ENCODE results near the gene ADGRG1. TPM values are rescaled to one million over a fixed set of nuclear protein-coding genes. Genes with fewer than 3 reads are reported as not detected.
A peak's percentile ranks its signal among the peaks of the same experiment; 100 is the strongest.

The ADGRG1 gene
- total RNA-seq, 2 experiments from 2014 or later = 3.3 to 3.7 TPM

GRCh38 chr16:57639172-57639887 is 10.9 kb downstream of the ADGRG1 start:
- no peaks in the 10 kb centered on the region for H3K36me3 Mint-ChIP-seq (ENCODE audit: low read depth)
- ATAC-seq (peak; percentile 62), DNase-seq (peak; percentile 32)
- no peak overlapping the region for H3K4me3 Mint-ChIP-seq
- ChIA-PET CTCF (interaction anchor here (1.2 to 4.1 kb wide), 6 partner anchors 9 to 62 kb away, joined by 8 to 22 read pairs (median 12); no protein-coding TSS in a partner anchor), POLR2A (interaction anchor here (0.6 kb wide), 2 partner anchors 12 to 97 kb away, joined by 3 read pairs; partner anchors contain the start of gene ADGRG5)
- H3K9me3 Mint-ChIP-seq (ENCODE audit: insufficient read depth) = no peaks in the 10 kb centered on the region
- no peak overlapping the region for H3K27ac Mint-ChIP-seq
- H3K4me1 Mint-ChIP-seq (ENCODE audit: low read depth) = peaks cover 6% of the 10 kb centered on the region
- peaks cover 11% of the 10 kb centered on the region for H3K27me3 Mint-ChIP-seq (ENCODE audit: low read depth)

- POLR2A ChIA-PET = interaction anchor here (0.6 kb wide), 1 partner anchor 43 kb away, joined by 3 read pairs; no protein-coding TSS in a partner anchor
Observed at GRCh38 chr16:57640185-57640584, 11.8 kb downstream of the ADGRG1 start.

DNA sequence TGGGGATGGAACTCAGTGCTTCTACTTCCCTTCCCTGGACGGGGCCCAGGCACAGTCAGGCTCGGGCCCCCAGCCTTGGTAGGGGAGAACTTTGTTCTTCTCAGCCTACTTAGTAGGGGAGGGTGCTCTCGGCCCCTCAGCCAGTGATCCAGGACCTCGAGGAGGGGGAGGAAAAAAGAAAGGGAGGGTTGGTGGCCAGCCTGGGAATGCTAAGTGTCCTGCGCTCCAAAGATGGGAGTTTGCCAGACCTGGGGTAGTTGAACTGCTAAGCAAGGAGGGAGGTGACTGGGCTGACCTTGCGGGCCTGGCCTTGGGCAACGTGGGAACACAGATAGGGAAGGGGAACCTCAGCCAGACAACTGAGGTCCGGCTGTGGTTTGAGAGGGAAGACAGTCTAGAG is 12.2 kb downstream of the ADGRG1 start:
- ChIA-PET CTCF (interaction anchor here (1.2 to 4.1 kb wide), 5 partner anchors 8 to 64 kb away, joined by 8 to 15 read pairs (median 11); no protein-coding TSS in a partner anchor), POLR2A (no interaction called here)
- Mint-ChIP-seq H3K36me3 (ENCODE audit: low read depth) (no peaks in the 10 kb centered on the region), H3K4me3 (no peak overlapping the region), H3K4me1 (ENCODE audit: low read depth) (peaks cover 9% of the 10 kb centered on the region), H3K27me3 (ENCODE audit: low read depth) (peaks cover 11% of the 10 kb centered on the region), H3K27ac (no peak overlapping the region), H3K9me3 (ENCODE audit: insufficient read depth) (no peaks in the 10 kb centered on the region)
- no peak for ATAC-seq
- no peak for DNase-seq

More at GRCh38 chr16:57640185-57640584, 11.8 kb downstream of the ADGRG1 start:
- no peak for ATAC-seq
- Mint-ChIP-seq H3K27me3 (ENCODE audit: low read depth) (peaks cover 11% of the 10 kb centered on the region), H3K36me3 (ENCODE audit: low read depth) (no peaks in the 10 kb centered on the region), H3K9me3 (ENCODE audit: insufficient read depth) (no peaks in the 10 kb centered on the region), H3K27ac (no peak overlapping the region), H3K4me3 (no peak overlapping the region), H3K4me1 (ENCODE audit: low read depth) (peaks cover 6% of the 10 kb centered on the region)
- CTCF ChIA-PET = interaction anchor here (1.2 to 4.1 kb wide), 5 partner anchors 8 to 64 kb away, joined by 8 to 15 read pairs (median 11); no protein-coding TSS in a partner anchor
- no peak for DNase-seq

GRCh38 chr16:57642160-57643135 is 14.0 kb downstream of the ADGRG1 start:
- peaks cover 6% of the 10 kb centered on the region for H3K27me3 Mint-ChIP-seq (ENCODE audit: low read depth)
- no peaks in the 10 kb centered on the region for H3K36me3 Mint-ChIP-seq (ENCODE audit: low read depth)
- DNase-seq = no peak
- CTCF ChIA-PET = interaction anchor here (0.5 to 2.9 kb wide), 5 partner anchors 28 to 66 kb away, joined by 3 to 15 read pairs (median 5); no protein-coding TSS in a partner anchor
- peaks cover 22% of the 10 kb centered on the region for H3K4me1 Mint-ChIP-seq (ENCODE audit: low read depth)
- POLR2A ChIA-PET = interaction anchor here (1.0 to 1.3 kb wide), 2 partner anchors 33 to 41 kb away, joined by 4 read pairs; no protein-coding TSS in a partner anchor
- no peaks in the 10 kb centered on the region for H3K9me3 Mint-ChIP-seq (ENCODE audit: insufficient read depth)
- ATAC-seq = no peak
- H3K4me3 Mint-ChIP-seq = no peak overlapping the region
- H3K27ac Mint-ChIP-seq = peak overlapping the region; percentile 56

DNA sequence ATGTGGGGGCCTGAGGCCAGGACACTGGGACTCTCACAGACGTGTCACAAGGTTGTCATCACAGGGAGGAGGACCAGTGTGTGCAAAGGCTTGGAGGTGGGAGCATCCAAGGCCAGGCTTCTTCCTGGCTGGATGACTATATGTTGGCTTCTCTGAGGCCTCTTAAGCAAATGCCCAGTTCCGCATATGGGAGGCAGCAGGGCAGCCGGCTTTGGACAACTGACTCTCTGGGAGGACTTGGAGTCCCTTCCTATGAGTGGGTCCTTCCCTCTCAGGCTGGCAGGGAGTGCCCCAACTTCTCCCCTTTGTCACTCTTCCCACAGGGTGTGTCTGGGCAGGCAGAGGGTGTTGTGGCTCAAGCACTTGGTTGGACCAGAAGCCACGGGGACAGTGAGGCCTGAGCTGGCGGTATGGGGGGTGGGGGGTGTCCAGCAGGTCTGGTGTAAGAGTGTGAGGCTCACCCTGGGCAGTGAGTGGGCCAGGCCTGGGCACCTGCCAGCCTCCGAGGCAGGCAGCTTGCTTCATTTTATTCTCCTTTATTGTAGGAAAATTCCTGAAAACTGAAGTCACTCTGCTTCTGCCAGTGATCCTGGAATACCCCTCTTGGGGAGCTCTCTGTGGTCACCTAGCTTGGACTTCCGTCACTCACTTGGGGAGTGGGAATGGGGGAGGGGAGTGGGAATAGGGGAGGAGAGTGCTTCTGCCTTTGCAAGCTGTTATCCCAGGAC is 14.9 kb downstream of the ADGRG1 start:
- no peak for DNase-seq
- peak overlapping the region; percentile 56 for H3K27ac Mint-ChIP-seq
- ATAC-seq = no peak
- H3K9me3 Mint-ChIP-seq (ENCODE audit: insufficient read depth) = no peaks in the 10 kb centered on the region
- ChIA-PET CTCF (interaction anchor here (0.9 to 1.4 kb wide), 5 partner anchors 29 to 67 kb away, joined by 3 to 6 read pairs (median 3); no protein-coding TSS in a partner anchor), POLR2A (interaction anchor here (0.7 to 1.1 kb wide), 2 partner anchors 34 to 93 kb away, joined by 3 read pairs; no protein-coding TSS in a partner anchor)
- peaks cover 31% of the 10 kb centered on the region for H3K4me1 Mint-ChIP-seq (ENCODE audit: low read depth)
- H3K36me3 Mint-ChIP-seq (ENCODE audit: low read depth) = no peaks in the 10 kb centered on the region
- no peak overlapping the region for H3K4me3 Mint-ChIP-seq
- H3K27me3 Mint-ChIP-seq (ENCODE audit: low read depth) = peaks cover 2% of the 10 kb centered on the region

- no peak for DNase-seq
- Mint-ChIP-seq H3K9me3 (ENCODE audit: insufficient read depth) (no peaks in the 10 kb centered on the region), H3K4me3 (no peak overlapping the region), H3K27ac (no peak overlapping the region), H3K27me3 (ENCODE audit: low read depth) (peaks cover 2% of the 10 kb centered on the region), H3K36me3 (ENCODE audit: low read depth) (no peaks in the 10 kb centered on the region), H3K4me1 (ENCODE audit: low read depth) (peaks cover 37% of the 10 kb centered on the region)
- no peak for ATAC-seq
- ChIA-PET CTCF (interaction anchor here (0.9 to 1.4 kb wide), 5 partner anchors 29 to 68 kb away, joined by 3 to 6 read pairs (median 3); no protein-coding TSS in a partner anchor), POLR2A (interaction anchor here (1.1 kb wide), 1 partner anchor 34 kb away, joined by 3 read pairs; no protein-coding TSS in a partner anchor)
Observed at GRCh38 chr16:57643910-57644309, 15.5 kb downstream of the ADGRG1 start.

DNA sequence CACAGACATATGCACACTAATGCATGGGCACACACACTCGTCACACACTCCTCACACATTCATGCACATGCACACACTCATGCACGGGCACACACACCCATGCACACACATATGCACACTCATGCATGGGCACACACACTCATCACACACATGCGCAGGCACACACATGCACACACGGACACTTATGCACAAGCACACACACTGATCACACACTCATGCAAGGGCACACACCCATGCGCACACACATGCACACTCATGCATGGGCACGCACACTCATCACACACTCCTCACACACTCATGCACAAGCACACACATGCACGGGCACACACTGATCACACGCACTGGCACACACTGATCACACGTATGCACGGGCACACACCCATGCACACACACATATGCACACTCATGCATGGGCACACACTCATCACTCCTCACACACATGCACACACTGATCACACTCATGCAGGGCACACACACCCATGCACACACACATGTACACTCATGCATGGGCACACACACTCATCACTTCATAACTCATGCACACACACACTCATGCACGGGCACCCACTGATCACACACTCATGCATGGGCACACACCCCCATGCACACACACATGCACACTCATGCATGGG is 16.1 kb downstream of the ADGRG1 start:
- Mint-ChIP-seq H3K27ac (no peak overlapping the region), H3K36me3 (ENCODE audit: low read depth) (no peaks in the 10 kb centered on the region), H3K4me3 (no peak overlapping the region), H3K27me3 (ENCODE audit: low read depth) (peaks cover 2% of the 10 kb centered on the region), H3K4me1 (ENCODE audit: low read depth) (peaks cover 43% of the 10 kb centered on the region), H3K9me3 (ENCODE audit: insufficient read depth) (no peaks in the 10 kb centered on the region)
- POLR2A ChIA-PET = interaction anchor here (0.6 to 1.1 kb wide), 2 partner anchors 35 to 67 kb away, joined by 3 read pairs; no protein-coding TSS in a partner anchor
- ATAC-seq (no peak), DNase-seq (no peak)
- CTCF ChIA-PET = interaction anchor here (1.0 to 9.3 kb wide), 4 partner anchors 35 to 69 kb away, joined by 4 to 244 read pairs (median 67); no protein-coding TSS in a partner anchor

DNA sequence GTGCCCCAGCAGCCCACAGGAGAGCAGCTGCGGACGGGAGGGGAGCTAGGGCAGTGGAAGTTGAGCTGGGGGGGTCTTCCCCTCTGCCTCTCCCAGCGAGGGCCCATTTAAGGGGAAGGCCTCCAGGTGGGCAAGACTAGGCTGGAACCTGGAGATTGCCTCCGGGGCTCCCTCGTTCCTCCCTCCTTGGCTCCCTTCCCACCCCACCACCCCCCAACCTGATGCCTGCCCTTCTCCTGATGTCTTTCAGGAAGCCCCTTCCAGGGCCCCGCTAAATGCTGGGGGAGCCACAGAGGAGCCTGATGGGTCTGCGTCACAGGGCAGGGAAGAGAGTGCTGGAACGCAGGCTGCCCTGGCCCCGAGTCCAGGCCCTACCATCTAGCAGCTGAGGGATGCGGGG is 16.7 kb downstream of the ADGRG1 start:
- Mint-ChIP-seq H3K4me1 (ENCODE audit: low read depth) (peaks cover 46% of the 10 kb centered on the region), H3K9me3 (ENCODE audit: insufficient read depth) (no peaks in the 10 kb centered on the region), H3K27ac (peak overlapping the region; percentile 28), H3K36me3 (ENCODE audit: low read depth) (no peaks in the 10 kb centered on the region), H3K27me3 (ENCODE audit: low read depth) (peaks cover 2% of the 10 kb centered on the region), H3K4me3 (no peak overlapping the region)
- DNase-seq = no peak
- POLR2A ChIA-PET = interaction anchor here (0.6 to 5.4 kb wide), 3 partner anchors 53 to 69 kb away, joined by 3 to 33 read pairs (median 3); no protein-coding TSS in a partner anchor
- ATAC-seq = no peak
- CTCF ChIA-PET = interaction anchor here (0.5 to 9.3 kb wide), 5 partner anchors 34 to 78 kb away, joined by 3 to 244 read pairs (median 111); no protein-coding TSS in a partner anchor

- Mint-ChIP-seq H3K27me3 (ENCODE audit: low read depth) (no peaks in the 10 kb centered on the region), H3K9me3 (ENCODE audit: insufficient read depth) (no peaks in the 10 kb centered on the region), H3K4me1 (ENCODE audit: low read depth) (peaks cover 48% of the 10 kb centered on the region), H3K36me3 (ENCODE audit: low read depth) (no peaks in the 10 kb centered on the region), H3K4me3 (no peak overlapping the region), H3K27ac (peak overlapping the region; percentile 44)
- ChIA-PET CTCF (interaction anchor here (0.5 to 9.3 kb wide), 7 partner anchors 15 to 77 kb away, joined by 3 to 244 read pairs (median 111); no protein-coding TSS in a partner anchor), POLR2A (interaction anchor here (0.6 to 5.4 kb wide), 3 partner anchors 36 to 70 kb away, joined by 3 to 33 read pairs (median 3); no protein-coding TSS in a partner anchor)
- DNase-seq (no peak), ATAC-seq (no peak)
Observed at GRCh38 chr16:57645691-57646387, 17.4 kb downstream of the ADGRG1 start.

Measured in activated CD8-positive, alpha-beta T cell treated with anti-CD3 and anti-CD28 coated beads, Interleukin-2, amount 10 ng/mL, durations not matched to agents 7 days and 5 days (primary cell).